ENCODE measurements around the gene NRG2.

DNA sequence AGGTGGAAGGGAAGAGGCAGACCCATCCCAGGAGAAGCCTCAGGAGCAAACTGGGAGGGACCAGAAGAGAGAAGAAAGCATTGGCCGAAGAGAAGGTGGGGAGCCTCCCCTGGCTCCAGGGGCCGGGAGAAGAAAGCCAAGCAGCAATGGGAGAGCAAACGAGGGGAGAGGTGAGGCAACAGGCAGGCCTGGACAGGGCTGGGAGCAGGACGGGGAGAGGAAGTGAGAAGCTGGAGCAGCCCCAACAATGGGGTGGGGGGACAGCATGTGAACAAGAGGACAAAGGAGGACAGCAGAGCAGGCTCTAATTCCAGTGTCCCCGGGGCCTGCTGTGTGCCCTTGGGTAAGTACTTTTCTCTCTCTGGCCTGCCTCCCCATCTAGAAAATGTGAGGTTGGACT lies 132.2 kb downstream of the NRG2 start:
- TF ChIP-seq, protein P1, sequence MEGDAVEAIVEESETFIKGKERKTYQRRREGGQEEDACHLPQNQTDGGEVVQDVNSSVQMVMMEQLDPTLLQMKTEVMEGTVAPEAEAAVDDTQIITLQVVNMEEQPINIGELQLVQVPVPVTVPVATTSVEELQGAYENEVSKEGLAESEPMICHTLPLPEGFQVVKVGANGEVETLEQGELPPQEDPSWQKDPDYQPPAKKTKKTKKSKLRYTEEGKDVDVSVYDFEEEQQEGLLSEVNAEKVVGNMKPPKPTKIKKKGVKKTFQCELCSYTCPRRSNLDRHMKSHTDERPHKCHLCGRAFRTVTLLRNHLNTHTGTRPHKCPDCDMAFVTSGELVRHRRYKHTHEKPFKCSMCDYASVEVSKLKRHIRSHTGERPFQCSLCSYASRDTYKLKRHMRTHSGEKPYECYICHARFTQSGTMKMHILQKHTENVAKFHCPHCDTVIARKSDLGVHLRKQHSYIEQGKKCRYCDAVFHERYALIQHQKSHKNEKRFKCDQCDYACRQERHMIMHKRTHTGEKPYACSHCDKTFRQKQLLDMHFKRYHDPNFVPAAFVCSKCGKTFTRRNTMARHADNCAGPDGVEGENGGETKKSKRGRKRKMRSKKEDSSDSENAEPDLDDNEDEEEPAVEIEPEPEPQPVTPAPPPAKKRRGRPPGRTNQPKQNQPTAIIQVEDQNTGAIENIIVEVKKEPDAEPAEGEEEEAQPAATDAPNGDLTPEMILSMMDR (IDR thresholded peaks at IDR 0.05; ENCODE audit: low read depth, low read length, poor library complexity, severe bottlenecking): no peak
- TF ChIP-seq EZH2phosphoT487 (IDR thresholded peaks at IDR 0.05; ENCODE audit: borderline replicate concordance, low read length): no peak
